Parathyroid adenoma (tissue), 2 donors: ENCODE results near the gene C17orf107.

Experiments used
- H2AFZ ChIP-seq: fragments of 300-600 bp; sonication (generic); one replicate; pipeline ENCODE4 v1.7.0; 2017; ENCODE audit warnings: antibody characterized with exemption, mild to moderate bottlenecking
- H3K27ac ChIP-seq: fragments of 300-600 bp; sonication (generic); one replicate; pipeline ENCODE4 v1.7.0; 2017
- H3K27me3 ChIP-seq: fragments of 300-600 bp; sonication (generic); one replicate; pipeline ENCODE4 v1.7.0; 2017; ENCODE audit warnings: low read length; ENCODE audit not compliant: control insufficient read depth, insufficient read depth
- H3K36me3 ChIP-seq: fragments of 300-600 bp; sonication (generic); one replicate; pipeline ENCODE4 v1.7.0; 2017; ENCODE audit warnings: low read length; ENCODE audit not compliant: control insufficient read depth, insufficient read depth
- H3K4me1 ChIP-seq: fragments of 300-600 bp; sonication (generic); one replicate; pipeline ENCODE4 v1.7.0; 2017; ENCODE audit warnings: control low read depth
- H3K4me2 ChIP-seq: fragments of 300-600 bp; sonication (generic); one replicate; pipeline ENCODE4 v1.7.0; 2017; ENCODE audit warnings: low read length
- H3K4me3 ChIP-seq: fragments of 300-600 bp; sonication (generic); one replicate; pipeline ENCODE4 v1.7.0; 2017; ENCODE audit warnings: low read depth, low read length
- H3K79me2 ChIP-seq: fragments of 300-600 bp; sonication (generic); one replicate; pipeline ENCODE4 v1.7.0; 2017; ENCODE audit warnings: control low read depth
- H3K9ac ChIP-seq: fragments of 300-600 bp; sonication (generic); one replicate; pipeline ENCODE4 v1.7.0; 2017; ENCODE audit warnings: mild to moderate bottlenecking
- H3K9me3 ChIP-seq: fragments of 300-600 bp; sonication (generic); one replicate; pipeline ENCODE4 v1.7.0; 2017; ENCODE audit warnings: low read length; ENCODE audit not compliant: control insufficient read depth
- CTCF ChIP-seq: fragments of 300-600 bp; sonication (generic); IDR thresholded peaks from one replicate; pipeline ENCODE4 v1.7.0; 2017; ENCODE audit warnings: antibody characterized with exemption, mild to moderate bottlenecking
- donor health status: primary hyperparathyroidism.

C17orf107 gene

DNA sequence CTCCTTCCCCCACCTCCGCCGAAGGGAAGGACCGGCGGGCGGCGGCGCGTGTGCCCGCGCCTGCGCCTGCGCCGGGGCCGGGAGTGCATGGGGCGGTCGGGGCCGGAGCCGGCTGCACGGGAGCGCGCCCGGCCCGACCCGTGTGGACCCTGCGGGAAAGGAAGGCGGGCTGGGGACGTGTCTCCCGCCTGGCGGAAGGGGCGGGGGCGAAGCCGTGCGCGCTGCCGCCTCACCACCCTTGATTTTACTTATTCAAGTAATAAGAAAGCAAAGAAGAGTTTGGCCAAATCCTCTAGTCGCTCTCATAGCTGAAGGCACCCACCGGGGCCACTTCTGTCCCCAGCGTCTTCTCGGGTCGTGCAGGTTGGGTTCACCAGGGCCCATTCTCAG, 49.6 kb downstream of the C17orf107 start:
- peak overlapping the region; percentile 92 for H2AFZ ChIP-seq
- peak overlapping the region; percentile 79 for H3K4me2 ChIP-seq
- H3K27me3 ChIP-seq: no peaks in the 10 kb centered on the region
- H3K9me3 ChIP-seq: no peaks in the 10 kb centered on the region
- H3K4me1 ChIP-seq: peaks cover 11% of the 10 kb centered on the region
- H3K79me2 ChIP-seq: peaks cover 4% of the 10 kb centered on the region
- peak overlapping the region; percentile 92 for H3K27ac ChIP-seq
- no peaks in the 10 kb centered on the region for H3K36me3 ChIP-seq
- no peak for TF ChIP-seq CTCF
- no peak overlapping the region for H3K9ac ChIP-seq
- H3K4me3 ChIP-seq: peak overlapping the region; percentile 98

DNA sequence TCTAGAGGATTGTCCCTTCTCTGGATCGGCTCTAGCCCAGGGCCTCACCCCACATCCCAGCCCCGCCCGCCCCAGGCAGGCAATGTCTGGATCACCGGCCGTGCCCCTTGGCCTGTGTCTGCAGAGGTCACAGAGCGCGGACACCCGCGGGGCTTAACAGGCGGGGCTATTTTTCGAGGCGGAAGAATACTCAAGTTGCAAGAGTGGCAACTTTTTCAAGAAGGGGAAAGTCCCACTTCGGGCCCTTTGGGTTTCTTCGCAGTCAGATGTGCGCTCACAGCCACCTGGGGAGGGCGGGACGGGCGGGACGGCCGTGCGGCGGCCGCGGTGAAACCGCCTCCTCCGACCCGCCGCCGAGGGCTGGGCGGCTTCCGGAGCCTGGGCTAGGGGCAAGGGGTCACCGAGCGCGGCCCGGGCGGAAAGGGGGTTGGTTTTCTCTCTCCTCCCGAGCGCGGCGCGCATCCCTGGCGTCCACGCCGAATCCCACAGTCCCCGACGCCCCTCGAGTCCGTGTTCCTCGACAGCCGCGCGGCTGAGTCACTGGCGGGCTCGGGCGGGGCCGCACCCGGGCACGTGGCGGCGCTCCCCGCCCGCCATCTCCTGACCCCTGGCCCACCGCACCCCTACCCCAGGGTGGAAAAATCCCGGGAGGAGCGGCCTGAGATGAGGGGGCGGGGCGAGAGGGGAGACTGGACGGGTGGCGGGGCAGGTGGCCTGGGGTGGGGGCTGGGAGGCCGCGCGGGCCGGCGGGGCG, 50.2 kb downstream of the C17orf107 start:
- Histone ChIP-seq H3K4me1 (peaks cover 11% of the 10 kb centered on the region), H3K4me2 (peak overlapping the region; percentile 79), H3K9me3 (no peaks in the 10 kb centered on the region), H3K4me3 (peak overlapping the region; percentile 98), H3K9ac (no peak overlapping the region), H3K27ac (peak overlapping the region; percentile 92), H2AFZ (peak overlapping the region; percentile 92), H3K27me3 (no peaks in the 10 kb centered on the region), H3K36me3 (no peaks in the 10 kb centered on the region), H3K79me2 (peaks cover 4% of the 10 kb centered on the region)
- TF ChIP-seq CTCF: no peak

DNA sequence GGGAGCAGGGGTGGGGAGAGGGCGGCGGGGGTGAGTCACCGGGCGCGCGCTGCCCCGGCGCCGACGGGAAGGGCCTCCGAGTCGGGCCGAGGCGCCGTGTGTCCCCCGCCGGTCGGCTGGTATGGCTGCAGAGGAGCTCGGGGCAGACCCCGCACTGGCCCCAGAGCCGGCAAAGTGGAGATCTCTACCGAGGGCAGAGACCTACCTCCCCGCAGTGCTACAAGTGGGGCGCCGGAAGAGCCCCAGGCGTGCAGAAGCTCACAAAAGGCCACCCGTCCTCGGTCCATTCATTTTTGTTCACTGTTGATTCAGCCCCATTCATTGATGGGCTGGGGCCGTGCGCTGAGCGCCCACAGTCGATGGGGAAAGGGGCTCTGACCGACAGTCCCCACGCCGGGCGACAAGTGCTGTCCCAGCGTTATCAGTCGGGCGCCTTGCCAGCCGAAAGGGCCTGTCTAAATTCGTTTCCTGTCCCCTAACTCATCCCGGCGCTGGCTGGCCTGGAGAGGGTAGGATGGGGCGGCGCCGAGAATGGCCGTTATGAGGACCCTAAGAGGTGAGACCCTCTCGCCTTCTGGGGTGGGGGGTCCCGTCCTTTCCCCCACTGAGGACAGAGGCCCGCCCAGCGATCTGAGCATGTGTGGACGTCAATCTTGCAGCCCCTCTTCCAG, 50.9 kb downstream of the C17orf107 start:
- Histone ChIP-seq H3K9ac (no peak overlapping the region), H3K9me3 (no peaks in the 10 kb centered on the region), H3K27ac (peak overlapping the region; percentile 51), H3K4me2 (peak overlapping the region; percentile 79), H3K4me1 (peaks cover 8% of the 10 kb centered on the region), H3K79me2 (peaks cover 4% of the 10 kb centered on the region), H3K27me3 (no peaks in the 10 kb centered on the region), H3K36me3 (no peaks in the 10 kb centered on the region), H2AFZ (peak overlapping the region; percentile 79), H3K4me3 (peak overlapping the region; percentile 50)
- TF ChIP-seq CTCF: no peak

DNA sequence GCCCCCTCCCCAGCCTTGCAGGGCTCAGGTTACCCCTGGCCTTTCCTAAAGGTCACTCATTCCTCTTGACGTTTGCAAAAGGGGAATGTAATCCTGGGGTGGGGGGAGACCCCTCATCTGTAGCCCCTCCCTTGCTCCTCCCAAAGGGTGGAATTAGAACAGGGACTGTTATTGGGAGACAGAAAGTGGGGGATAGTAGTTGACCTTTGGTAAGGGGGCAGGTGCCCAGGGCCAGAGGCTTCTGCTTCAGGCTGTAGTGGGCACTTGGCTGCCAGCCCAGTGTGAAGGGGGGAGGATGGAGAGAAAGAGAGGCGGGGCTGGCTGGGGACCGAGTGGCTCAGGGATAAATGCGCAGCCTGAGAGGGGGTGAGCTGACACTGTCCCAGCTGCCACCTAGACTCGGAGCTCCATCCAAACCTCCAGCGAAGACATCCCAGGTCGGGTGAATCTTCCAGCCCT, 51.4 kb downstream of the C17orf107 start, which contains the start of gene ENO3:
Gene ENO3 (plus strand): TSS at position 374 of the 459 bp plus-strand sequence. CDS start 711 bp downstream, outside the sequence.
- H3K27me3 ChIP-seq: no peaks in the 10 kb centered on the region
- peaks cover 4% of the 10 kb centered on the region for H3K79me2 ChIP-seq
- no peaks in the 10 kb centered on the region for H3K36me3 ChIP-seq
- peak within 1 kb of the TSS; percentile 50 for H3K4me3 ChIP-seq
- peaks cover 6% of the 10 kb centered on the region for H3K4me1 ChIP-seq
- no peak for TF ChIP-seq CTCF
- peak within 1 kb of the TSS; percentile 79 for H2AFZ ChIP-seq
- no peak within 1 kb of the TSS for H3K9ac ChIP-seq
- peak within 1 kb of the TSS; percentile 51 for H3K27ac ChIP-seq
- H3K4me2 ChIP-seq: peak within 1 kb of the TSS; percentile 79
- H3K9me3 ChIP-seq: no peaks in the 10 kb centered on the region
